ENCODE data around the gene TBRG1. TPM values are rescaled to one million over a fixed set of nuclear protein-coding genes. Genes with fewer than 3 reads are reported as not detected.

The TBRG1 gene
- total RNA-seq, 1 experiment from 2014 or later, result 21.6 TPM

DNA sequence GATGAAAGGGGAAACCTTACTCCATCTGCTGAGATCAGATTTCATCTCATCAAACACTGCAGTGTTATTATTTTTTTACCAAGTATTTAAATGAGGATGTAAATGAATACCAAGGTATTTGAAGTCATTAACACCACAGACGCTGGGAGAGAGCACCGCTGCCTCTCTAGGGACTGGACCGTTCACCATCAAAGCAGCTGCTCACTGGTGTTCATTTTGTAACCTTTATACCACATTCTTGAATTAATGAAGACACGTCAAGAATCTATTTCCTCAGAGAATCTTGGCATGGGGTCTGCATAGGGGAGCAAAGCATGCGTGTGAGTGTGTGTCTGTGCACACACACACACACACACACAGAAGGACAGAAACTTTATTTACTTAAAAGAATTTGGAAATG lies 35.2 kb downstream of the TBRG1 start:
- H3K9me3 ChIP-seq (ENCODE audit: low read length), result no peaks in the 10 kb centered on the region
- H3K4me2 ChIP-seq (ENCODE audit: low read depth, low read length, poor library complexity, severe bottlenecking), result no peak overlapping the region
- peaks cover 4% of the 10 kb centered on the region; the same call in 1 of the 2 replicates for H3K4me1 ChIP-seq (ENCODE audit: low read length)
- H3K9ac ChIP-seq (ENCODE audit: low read length), result no peak overlapping the region
- H3K36me3 ChIP-seq (ENCODE audit: insufficient read depth, low read length), result no peaks in the 10 kb centered on the region
- H3K9me2 ChIP-seq (replicated peaks; ENCODE audit: insufficient read depth, low read length), result no peaks in the 10 kb centered on the region
- H3K27ac ChIP-seq (ENCODE audit: low read length), result no peak overlapping the region
- no peak for DNase-seq
- H2AFZ ChIP-seq (ENCODE audit: low read length), result no peak overlapping the region
- H3K27me3 ChIP-seq (ENCODE audit: low read length), result no peaks in the 10 kb centered on the region
- H3K79me2 ChIP-seq (ENCODE audit: low read length), result no peaks in the 10 kb centered on the region
- H4K20me1 ChIP-seq (ENCODE audit: insufficient read depth, low read depth, low read length), result no peaks in the 10 kb centered on the region
- no peak overlapping the region for H3K4me3 ChIP-seq (ENCODE audit: low read length)

- Histone ChIP-seq H3K4me1 (ENCODE audit: low read length) (peaks cover 4% of the 10 kb centered on the region; the same call in 1 of the 2 replicates), H3K4me3 (ENCODE audit: low read length) (no peak overlapping the region), H3K36me3 (ENCODE audit: insufficient read depth, low read length) (no peaks in the 10 kb centered on the region), H3K27me3 (ENCODE audit: low read length) (no peaks in the 10 kb centered on the region), H3K9me2 (replicated peaks; ENCODE audit: insufficient read depth, low read length) (no peaks in the 10 kb centered on the region), H3K9ac (ENCODE audit: low read length) (no peak overlapping the region), H3K4me2 (ENCODE audit: low read depth, low read length, poor library complexity, severe bottlenecking) (no peak overlapping the region), H3K79me2 (ENCODE audit: low read length) (no peaks in the 10 kb centered on the region), H2AFZ (ENCODE audit: low read length) (no peak overlapping the region), H3K9me3 (ENCODE audit: low read length) (no peaks in the 10 kb centered on the region), H4K20me1 (ENCODE audit: insufficient read depth, low read depth, low read length) (no peaks in the 10 kb centered on the region), H3K27ac (ENCODE audit: low read length) (no peak overlapping the region)
- DNase-seq, result no peak
These were observed 35.8 kb downstream of the TBRG1 start for GRCh38 chr11:124658501-124658900.

GRCh38 chr11:124658986-124659385 lies 36.3 kb downstream of the TBRG1 start:
- no peaks in the 10 kb centered on the region for H3K79me2 ChIP-seq (ENCODE audit: low read length)
- no peaks in the 10 kb centered on the region for H3K27me3 ChIP-seq (ENCODE audit: low read length)
- H3K27ac ChIP-seq (ENCODE audit: low read length), result no peak overlapping the region
- no peak overlapping the region for H3K4me2 ChIP-seq (ENCODE audit: low read depth, low read length, poor library complexity, severe bottlenecking)
- no peak for DNase-seq
- no peaks in the 10 kb centered on the region for H4K20me1 ChIP-seq (ENCODE audit: insufficient read depth, low read depth, low read length)
- no peak overlapping the region for H3K9ac ChIP-seq (ENCODE audit: low read length)
- H3K36me3 ChIP-seq (ENCODE audit: insufficient read depth, low read length), result no peaks in the 10 kb centered on the region
- no peak overlapping the region for H2AFZ ChIP-seq (ENCODE audit: low read length)
- H3K4me1 ChIP-seq (ENCODE audit: low read length), result peaks cover 4% of the 10 kb centered on the region; the same call in 1 of the 2 replicates
- no peaks in the 10 kb centered on the region for H3K9me3 ChIP-seq (ENCODE audit: low read length)
- no peak overlapping the region for H3K4me3 ChIP-seq (ENCODE audit: low read length)
- H3K9me2 ChIP-seq (replicated peaks; ENCODE audit: insufficient read depth, low read length), result no peaks in the 10 kb centered on the region

GRCh38 chr11:124661553-124661952 lies 38.9 kb downstream of the TBRG1 start:
- Histone ChIP-seq H2AFZ (ENCODE audit: low read length) (no peak overlapping the region), H3K9ac (ENCODE audit: low read length) (no peak overlapping the region), H3K4me2 (ENCODE audit: low read depth, low read length, poor library complexity, severe bottlenecking) (no peak overlapping the region), H3K9me2 (replicated peaks; ENCODE audit: insufficient read depth, low read length) (no peaks in the 10 kb centered on the region), H3K36me3 (ENCODE audit: insufficient read depth, low read length) (no peaks in the 10 kb centered on the region), H3K27ac (ENCODE audit: low read length) (no peak overlapping the region), H3K4me1 (ENCODE audit: low read length) (peaks cover 4% of the 10 kb centered on the region; the same call in 1 of the 2 replicates), H3K4me3 (ENCODE audit: low read length) (no peak overlapping the region), H4K20me1 (ENCODE audit: insufficient read depth, low read depth, low read length) (no peaks in the 10 kb centered on the region), H3K79me2 (ENCODE audit: low read length) (no peaks in the 10 kb centered on the region), H3K27me3 (ENCODE audit: low read length) (no peaks in the 10 kb centered on the region), H3K9me3 (ENCODE audit: low read length) (no peaks in the 10 kb centered on the region)
- no peak for DNase-seq

- H3K79me2 ChIP-seq (ENCODE audit: low read length), result no peaks in the 10 kb centered on the region
- no peaks in the 10 kb centered on the region for H3K27me3 ChIP-seq (ENCODE audit: low read length)
- H3K4me1 ChIP-seq (ENCODE audit: low read length), result peaks cover 4% of the 10 kb centered on the region; the same call in 1 of the 2 replicates
- H3K4me3 ChIP-seq (ENCODE audit: low read length), result no peak overlapping the region
- no peaks in the 10 kb centered on the region for H3K9me3 ChIP-seq (ENCODE audit: low read length)
- H3K36me3 ChIP-seq (ENCODE audit: insufficient read depth, low read length), result no peaks in the 10 kb centered on the region
- no peak overlapping the region for H2AFZ ChIP-seq (ENCODE audit: low read length)
- no peak for DNase-seq
- no peak overlapping the region for H3K9ac ChIP-seq (ENCODE audit: low read length)
- H3K9me2 ChIP-seq (replicated peaks; ENCODE audit: insufficient read depth, low read length), result no peaks in the 10 kb centered on the region
- no peak overlapping the region for H3K4me2 ChIP-seq (ENCODE audit: low read depth, low read length, poor library complexity, severe bottlenecking)
- H4K20me1 ChIP-seq (ENCODE audit: insufficient read depth, low read depth, low read length), result no peaks in the 10 kb centered on the region
- no peak overlapping the region for H3K27ac ChIP-seq (ENCODE audit: low read length)
These were observed 39.4 kb downstream of the TBRG1 start for GRCh38 chr11:124662106-124662505.

GRCh38 chr11:124663861-124664260 lies 41.2 kb downstream of the TBRG1 start:
- Histone ChIP-seq H3K4me2 (ENCODE audit: low read depth, low read length, poor library complexity, severe bottlenecking) (no peak overlapping the region), H4K20me1 (ENCODE audit: insufficient read depth, low read depth, low read length) (no peaks in the 10 kb centered on the region), H3K4me3 (ENCODE audit: low read length) (no peak overlapping the region), H3K27me3 (ENCODE audit: low read length) (no peaks in the 10 kb centered on the region), H2AFZ (ENCODE audit: low read length) (no peak overlapping the region), H3K36me3 (ENCODE audit: insufficient read depth, low read length) (no peaks in the 10 kb centered on the region), H3K4me1 (ENCODE audit: low read length) (no peaks in the 10 kb centered on the region), H3K9me2 (replicated peaks; ENCODE audit: insufficient read depth, low read length) (no peaks in the 10 kb centered on the region), H3K79me2 (ENCODE audit: low read length) (no peaks in the 10 kb centered on the region), H3K9ac (ENCODE audit: low read length) (no peak overlapping the region), H3K27ac (ENCODE audit: low read length) (no peak overlapping the region), H3K9me3 (ENCODE audit: low read length) (no peaks in the 10 kb centered on the region)
- no peak for DNase-seq

- Histone ChIP-seq H3K9me2 (replicated peaks; ENCODE audit: insufficient read depth, low read length) (no peaks in the 10 kb centered on the region), H3K27me3 (ENCODE audit: low read length) (no peaks in the 10 kb centered on the region), H3K4me1 (ENCODE audit: low read length) (no peaks in the 10 kb centered on the region), H3K4me3 (ENCODE audit: low read length) (no peak overlapping the region), H3K9ac (ENCODE audit: low read length) (no peak overlapping the region), H3K36me3 (ENCODE audit: insufficient read depth, low read length) (no peaks in the 10 kb centered on the region), H3K4me2 (ENCODE audit: low read depth, low read length, poor library complexity, severe bottlenecking) (no peak overlapping the region), H3K27ac (ENCODE audit: low read length) (no peak overlapping the region), H3K9me3 (ENCODE audit: low read length) (no peaks in the 10 kb centered on the region), H3K79me2 (ENCODE audit: low read length) (no peaks in the 10 kb centered on the region), H4K20me1 (ENCODE audit: insufficient read depth, low read depth, low read length) (no peaks in the 10 kb centered on the region), H2AFZ (ENCODE audit: low read length) (no peak overlapping the region)
- no peak for DNase-seq
These were observed 44.9 kb downstream of the TBRG1 start for GRCh38 chr11:124667601-124668000.

DNA sequence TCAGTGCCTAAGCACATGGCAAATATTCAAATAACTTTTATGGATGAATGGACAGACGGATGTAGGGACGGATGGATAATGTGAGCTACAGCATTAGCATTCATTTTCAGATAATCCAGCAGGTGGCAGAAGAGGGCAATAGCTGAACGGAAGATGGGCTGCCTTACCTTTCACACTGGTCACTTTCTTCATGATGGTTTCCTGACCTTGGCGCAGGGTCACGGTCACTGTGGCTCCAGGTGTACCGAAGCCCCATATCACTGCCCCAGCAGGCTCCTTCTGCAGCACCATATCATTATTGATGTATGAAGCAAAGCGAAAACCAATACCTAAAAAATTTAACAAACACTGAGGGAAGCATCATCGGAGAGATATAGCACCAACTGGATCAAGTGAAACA lies 46.5 kb downstream of the TBRG1 start:
- no peak overlapping the region for H2AFZ ChIP-seq (ENCODE audit: low read length)

DNA sequence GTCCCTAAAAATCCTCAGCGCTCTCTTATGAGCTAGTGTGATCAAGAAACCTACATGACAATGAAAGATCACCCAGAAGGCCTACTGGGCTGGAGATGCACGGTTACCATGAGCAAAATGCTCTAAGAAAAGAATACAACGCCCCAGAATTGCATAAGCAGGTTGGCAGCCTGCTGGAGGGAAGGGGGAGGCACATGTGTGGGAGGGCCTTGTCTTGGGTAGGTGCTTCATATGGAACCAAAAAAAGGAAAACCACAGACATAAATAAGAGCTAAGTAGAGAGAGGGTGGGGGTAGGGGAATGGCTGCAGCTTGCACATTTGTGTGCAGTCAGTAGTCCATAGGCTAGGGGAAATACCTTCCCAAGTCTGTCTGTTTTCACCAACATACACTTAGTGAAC lies 48.1 kb downstream of the TBRG1 start:
- H3K4me3 ChIP-seq (ENCODE audit: low read length), result no peak overlapping the region
- H3K9me2 ChIP-seq (replicated peaks; ENCODE audit: insufficient read depth, low read length), result no peaks in the 10 kb centered on the region
- H3K4me1 ChIP-seq (ENCODE audit: low read length), result peaks cover 11% of the 10 kb centered on the region
- H3K9me3 ChIP-seq (ENCODE audit: low read length), result no peaks in the 10 kb centered on the region
- H3K36me3 ChIP-seq (ENCODE audit: insufficient read depth, low read length), result no peaks in the 10 kb centered on the region
- no peaks in the 10 kb centered on the region for H3K27me3 ChIP-seq (ENCODE audit: low read length)
- no peak overlapping the region for H3K4me2 ChIP-seq (ENCODE audit: low read depth, low read length, poor library complexity, severe bottlenecking)
- H3K9ac ChIP-seq (ENCODE audit: low read length), result no peak overlapping the region
- H4K20me1 ChIP-seq (ENCODE audit: insufficient read depth, low read depth, low read length), result no peaks in the 10 kb centered on the region
- DNase-seq, result no peak
- no peak overlapping the region for H3K27ac ChIP-seq (ENCODE audit: low read length)
- no peaks in the 10 kb centered on the region for H3K79me2 ChIP-seq (ENCODE audit: low read length)
- no peak overlapping the region for H2AFZ ChIP-seq (ENCODE audit: low read length)

More for the DNA sequence above, 46.5 kb downstream of the TBRG1 start:
- peaks cover 6% of the 10 kb centered on the region for H3K4me1 ChIP-seq (ENCODE audit: low read length)
- no peak overlapping the region for H3K27ac ChIP-seq (ENCODE audit: low read length)
- H3K4me2 ChIP-seq (ENCODE audit: low read depth, low read length, poor library complexity, severe bottlenecking), result no peak overlapping the region
- no peak overlapping the region for H3K9ac ChIP-seq (ENCODE audit: low read length)
- no peaks in the 10 kb centered on the region for H3K79me2 ChIP-seq (ENCODE audit: low read length)
- no peaks in the 10 kb centered on the region for H3K9me2 ChIP-seq (replicated peaks; ENCODE audit: insufficient read depth, low read length)
- H4K20me1 ChIP-seq (ENCODE audit: insufficient read depth, low read depth, low read length), result no peaks in the 10 kb centered on the region
- no peak overlapping the region for H3K4me3 ChIP-seq (ENCODE audit: low read length)
- DNase-seq, result peak; percentile 51
- no peaks in the 10 kb centered on the region for H3K36me3 ChIP-seq (ENCODE audit: insufficient read depth, low read length)
- no peaks in the 10 kb centered on the region for H3K27me3 ChIP-seq (ENCODE audit: low read length)
- H3K9me3 ChIP-seq (ENCODE audit: low read length), result no peaks in the 10 kb centered on the region
